B cell (primary cell): ENCODE data around the gene NPHP4. TPM values are rescaled to one million over a fixed set of nuclear protein-coding genes. Genes with fewer than 3 reads are reported as not detected.

Experiments used
- ATAC-seq: fragments of 200-7000 bp; cut with Tn5 transposase; one replicate; pipeline ENCODE4 v1.10.0; 2021; ENCODE audit warnings: low read depth, mild to moderate bottlenecking, moderate number of reproducible peaks, moderate library complexity
- CTCF ChIA-PET: fragments of 350-600 bp; sonication (Branson Sonifier 250); formaldehyde crosslinking; loops from one replicate; lab custom pipeline; 2021; ENCODE audit warnings: antibody characterized with exemption, inconsistent platforms; lab: Charles Lee
- POLR2A ChIA-PET: fragments of 350-600 bp; sonication (Branson Sonifier 250); formaldehyde crosslinking; loops from one replicate; lab custom pipeline; 2021; ENCODE audit warnings: antibody characterized with exemption; lab: Charles Lee
- DNase-seq: peaks from one replicate; pipeline ENCODE4 v3.0.0; 2013
- H2AFZ ChIP-seq: 2 replicates; pipeline ENCODE4 v1.6.1; 2012; ENCODE audit warnings: mild to moderate bottlenecking, low read depth, low read length; ENCODE audit not compliant: insufficient read depth, poor library complexity, severe bottlenecking
- H3K27ac ChIP-seq, 2 donors: 1 replicate in 1 of 2; 2 replicates in 1 of 2; pipeline ENCODE4 v1.5.1; 2012 to 2013; ENCODE audit warnings: low read length in 2 of 2, mild to moderate bottlenecking in 2 of 2, moderate library complexity in 1 of 2
- H3K27me3 ChIP-seq, 4 experiments: fragments of 200-600 bp in 1 of 4; sonication (generic) in 1 of 4; replicated peaks in 1 of 4; 1 replicate in 2 of 4; 2 replicates in 2 of 4; pipeline versions ENCODE4 v1.6.1 to v1.7.0; 2013 to 2016; ENCODE audit warnings: low read length in 3 of 4, mild to moderate bottlenecking in 2 of 4, mixed read lengths in 1 of 4, moderate library complexity in 1 of 4; ENCODE audit not compliant: insufficient read depth in 4 of 4, control insufficient read depth in 3 of 4; ENCODE audit errors: control extremely low read depth in 1 of 4
- H3K36me3 ChIP-seq, 2 experiments: replicated peaks in 1 of 2; 1 replicate in 1 of 2; 2 replicates in 1 of 2; pipeline versions ENCODE4 v1.6.1 to v1.7.1; 2013; ENCODE audit warnings: low read length in 1 of 2; ENCODE audit not compliant: insufficient read depth in 2 of 2, control insufficient read depth in 1 of 2; ENCODE audit errors: control extremely low read depth in 1 of 2, extremely low read depth in 1 of 2
- H3K4me1 ChIP-seq, 2 donors: fragments of 200-600 bp in 1 of 2; sonication (generic) in 1 of 2; 1 replicate in 1 of 2; 2 replicates in 1 of 2; pipeline versions ENCODE4 v1.5.1 to v1.6.1; 2013 to 2017; ENCODE audit warnings: low read length in 2 of 2; ENCODE audit not compliant: control insufficient read depth in 2 of 2, insufficient read depth in 2 of 2
- H3K4me2 ChIP-seq: replicated peaks from 2 replicates; pipeline ENCODE3; 2012; ENCODE audit warnings: mild to moderate bottlenecking, low read depth, low read length; ENCODE audit not compliant: poor library complexity, severe bottlenecking
- H3K4me3 ChIP-seq, 5 experiments: fragments of 200-600 bp in 1 of 5; sonication (generic) in 1 of 5; 1 replicate in 3 of 5; 2 replicates in 2 of 5; pipeline versions ENCODE4 v1.5.1 to v1.7.0; 2011 to 2016; ENCODE audit warnings: low read length in 4 of 5, mild to moderate bottlenecking in 4 of 5, low read depth in 2 of 5, control low read depth in 1 of 5, moderate library complexity in 1 of 5; ENCODE audit not compliant: insufficient read depth in 1 of 5; ENCODE audit errors: control extremely low read depth in 1 of 5, extremely low read depth in 1 of 5
- H3K79me2 ChIP-seq: fragments of 200-600 bp; sonication (generic); one replicate; pipeline ENCODE4 v1.6.0; 2016; ENCODE audit warnings: low read length; ENCODE audit not compliant: control insufficient read depth, insufficient read depth
- H3K9ac ChIP-seq: fragments of 200-600 bp; sonication (generic); 2 replicates; pipeline ENCODE4 v1.6.1; 2017; ENCODE audit warnings: mild to moderate bottlenecking, low read length, moderate library complexity
- H3K9me3 ChIP-seq, 3 donors: one replicate each; pipeline versions ENCODE4 v1.6.1 to v1.7.1; 2013; ENCODE audit warnings: low read length in 2 of 3; ENCODE audit not compliant: control insufficient read depth in 2 of 3, insufficient read depth in 1 of 3; ENCODE audit errors: control extremely low read depth in 1 of 3
- H4K20me1 ChIP-seq: 2 replicates; pipeline ENCODE4 v1.6.0; 2012; ENCODE audit warnings: mild to moderate bottlenecking, low read length; ENCODE audit not compliant: insufficient read depth, control insufficient read depth, poor library complexity, severe bottlenecking
- H3K27ac Mint-ChIP-seq: one replicate; pipeline ENCODE4 v1.8.0; 2021; ENCODE audit warnings: mixed read lengths
- H3K27me3 Mint-ChIP-seq: one replicate; pipeline ENCODE4 v1.8.0; 2021; ENCODE audit warnings: mixed read lengths
- H3K4me1 Mint-ChIP-seq: one replicate; pipeline ENCODE4 v1.8.0; 2021; ENCODE audit warnings: mixed read lengths
- H3K4me3 Mint-ChIP-seq: one replicate; pipeline ENCODE4 v1.8.0; 2021; ENCODE audit warnings: mixed read lengths
- H3K9me3 Mint-ChIP-seq: one replicate; pipeline ENCODE4 v1.8.0; 2022; ENCODE audit warnings: mixed read lengths; ENCODE audit not compliant: insufficient read depth
- EZH2 ChIP-seq: IDR thresholded peaks from 2 replicates; pipeline ENCODE4 v1.6.1; 2012; ENCODE audit warnings: borderline replicate concordance, low read depth, mild to moderate bottlenecking, moderate library complexity, low read length; ENCODE audit not compliant: insufficient read depth, poor library complexity, severe bottlenecking
- WGBS: methylation state at CpG from one replicate; pipeline ENCODE4 v1.1.5; 2013; ENCODE audit warnings: missing lambda C conversion rate; ENCODE audit not compliant: insufficient coverage; 5-methylcytosine and 5-hydroxymethylcytosine counted together
- intact Hi-C: fragments of 100-400 bp; cut with micrococcal nuclease; formaldehyde crosslinking; loops from one replicate; pipeline ENCODE4 v1.10.0; 2022
- polyA plus RNA-seq: library from polyadenylated mRNA; depleted of rRNA; stranded (reverse); fragments of >200 nt; gene quantifications from 2 replicates; pipeline ENCODE4 v1.2.3, GENCODE V29; 2012
- total RNA-seq, 2 donors: library from RNA; stranded (reverse); fragments of 120-200 nt in 1 of 2; gene quantifications; 1 replicate in 1 of 2; 2 replicates in 1 of 2; pipeline versions ENCODE4 v1.2.3 to v1.2.4, GENCODE V29; 2013 to 2022
- TF ChIP-seq, protein P1 (sequence below): fragments of 200-600 bp; IDR thresholded peaks from one replicate; pipeline ENCODE4 v1.8.0; 2022; ENCODE audit warnings: antibody characterized with exemption, mild to moderate bottlenecking

Gene NPHP4
- total and polyA plus RNA-seq, 2 donors (not counting 1 experiment from before 2014, with no cell fraction given), result 6.5 to 14.8 TPM

DNA sequence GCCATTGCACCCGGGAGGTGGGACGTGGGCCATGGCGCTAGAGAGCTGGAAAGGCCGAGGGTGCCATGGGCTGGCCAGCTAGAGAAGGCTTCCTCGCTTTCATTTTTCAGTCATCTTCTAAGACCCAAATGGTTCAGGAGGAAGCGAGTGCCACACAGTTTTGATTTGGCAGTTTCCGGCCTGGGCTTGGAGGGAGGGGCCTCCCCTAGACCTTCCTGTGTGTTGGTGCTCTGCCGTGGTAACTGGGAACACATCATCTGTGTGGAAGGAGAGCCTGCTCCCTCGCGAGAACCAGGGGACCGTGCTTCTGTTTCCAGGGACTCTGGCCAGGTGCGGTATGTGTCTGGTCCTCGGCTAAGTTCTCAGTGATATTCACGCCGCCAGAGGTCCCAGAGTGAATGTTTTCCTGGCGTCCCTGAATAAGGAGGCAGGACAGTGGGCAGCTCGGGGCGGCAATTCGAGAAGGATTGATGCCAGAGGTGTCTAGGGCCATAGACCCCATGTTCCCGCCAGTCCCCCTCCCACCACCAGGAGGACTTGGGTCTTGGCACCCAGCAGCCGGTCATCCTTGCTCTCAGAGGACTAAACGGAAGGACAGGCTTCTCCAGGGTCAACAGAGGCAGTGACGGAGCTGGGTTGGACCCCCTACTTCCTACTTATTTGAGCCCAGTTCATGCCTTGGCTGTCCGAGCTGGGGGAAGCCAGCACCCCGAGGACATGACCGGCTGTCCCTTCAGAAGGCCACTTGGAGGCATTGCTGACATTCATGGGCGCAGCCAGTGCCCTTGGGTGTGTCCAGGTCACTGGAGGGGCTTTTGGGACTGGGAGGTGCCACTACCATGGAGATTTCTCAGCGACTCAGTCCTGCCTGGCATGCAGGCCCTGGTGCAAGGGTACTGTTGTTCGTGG, 2.7 kb upstream of the NPHP4 start:
- Mint-ChIP-seq H3K27me3 (no peaks in the 10 kb centered on the region), H3K4me3 (peak overlapping the region; percentile 98), H3K27ac (peak overlapping the region; percentile 89), H3K9me3 (no peaks in the 10 kb centered on the region), H3K4me1 (peaks cover 28% of the 10 kb centered on the region)
- ATAC-seq (no peak), DNase-seq (peak; percentile 61)
- Histone ChIP-seq H2AFZ (peak overlapping the region; percentile 66), H3K27me3 (no peaks in the 10 kb centered on the region), H3K9me3 (peaks cover 0 to 5% (median 0%) of the 10 kb centered on the region in 3 donors), H3K27ac (peak overlapping the region; percentile 52 to 54), H3K4me1 (peaks cover 28 to 33% of the 10 kb centered on the region in 2 donors), H3K36me3 (no peaks in the 10 kb centered on the region), H3K4me2 (peak overlapping the region; percentile 99), H3K4me3 (peak overlapping the region in 4 of 5 experiments; percentile 19 to 91 (median 77)), H4K20me1 (peaks cover 19% of the 10 kb centered on the region), H3K79me2 (peaks cover 72% of the 10 kb centered on the region), H3K9ac (peak overlapping the region; percentile 85)
- ChIA-PET CTCF (interaction anchor here (1.2 kb wide), 1 partner anchor 12 kb away, joined by 3 read pairs; no protein-coding TSS in a partner anchor), POLR2A (interaction anchor here (3.1 kb wide), 1 partner anchor 32 kb away, joined by 26 read pairs; no protein-coding TSS in a partner anchor)
- intact Hi-C loops, result loop anchor here (10.0 kb wide), 2 partner anchors 790 to 1790 kb away; partner anchors contain the start of genes CAMTA1 and PER3
- TF ChIP-seq, protein P1, sequence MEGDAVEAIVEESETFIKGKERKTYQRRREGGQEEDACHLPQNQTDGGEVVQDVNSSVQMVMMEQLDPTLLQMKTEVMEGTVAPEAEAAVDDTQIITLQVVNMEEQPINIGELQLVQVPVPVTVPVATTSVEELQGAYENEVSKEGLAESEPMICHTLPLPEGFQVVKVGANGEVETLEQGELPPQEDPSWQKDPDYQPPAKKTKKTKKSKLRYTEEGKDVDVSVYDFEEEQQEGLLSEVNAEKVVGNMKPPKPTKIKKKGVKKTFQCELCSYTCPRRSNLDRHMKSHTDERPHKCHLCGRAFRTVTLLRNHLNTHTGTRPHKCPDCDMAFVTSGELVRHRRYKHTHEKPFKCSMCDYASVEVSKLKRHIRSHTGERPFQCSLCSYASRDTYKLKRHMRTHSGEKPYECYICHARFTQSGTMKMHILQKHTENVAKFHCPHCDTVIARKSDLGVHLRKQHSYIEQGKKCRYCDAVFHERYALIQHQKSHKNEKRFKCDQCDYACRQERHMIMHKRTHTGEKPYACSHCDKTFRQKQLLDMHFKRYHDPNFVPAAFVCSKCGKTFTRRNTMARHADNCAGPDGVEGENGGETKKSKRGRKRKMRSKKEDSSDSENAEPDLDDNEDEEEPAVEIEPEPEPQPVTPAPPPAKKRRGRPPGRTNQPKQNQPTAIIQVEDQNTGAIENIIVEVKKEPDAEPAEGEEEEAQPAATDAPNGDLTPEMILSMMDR, result peak; percentile 14
- no peak for TF ChIP-seq EZH2
- 59% methylated on average over 26 of the region's 29 CpGs for WGBS
